Fibroblast of lung (primary cell): ENCODE data around the gene FERMT1. TPM values are rescaled to one million over a fixed set of nuclear protein-coding genes. Genes with fewer than 3 reads are reported as not detected.

ENCODE experiments used
- DNase-seq, 2 donors: peaks; one replicate each; pipeline versions ENCODE4 v3.0.0 to v3.0.0-alpha.2; 2010; ENCODE audit warnings: low read depth in 2 of 2
- H2AFZ ChIP-seq: 2 replicates; pipeline ENCODE4 v1.5.1; 2012; ENCODE audit warnings: low read length, control low read depth, inconsistent platforms
- H3K27ac ChIP-seq: 2 replicates; pipeline ENCODE4 v1.5.1; 2011; ENCODE audit warnings: low read length, control low read depth; ENCODE audit not compliant: insufficient read depth
- H3K27me3 ChIP-seq: 2 replicates; pipeline ENCODE4 v1.5.1; 2011; ENCODE audit warnings: mild to moderate bottlenecking, low read length; ENCODE audit not compliant: control insufficient read depth, insufficient read depth
- H3K36me3 ChIP-seq: 2 replicates; pipeline ENCODE4 v1.5.1; 2011; ENCODE audit warnings: low read length; ENCODE audit not compliant: control insufficient read depth, insufficient read depth
- H3K4me1 ChIP-seq: 2 replicates; pipeline ENCODE4 v1.5.1; 2011; ENCODE audit warnings: low read length; ENCODE audit not compliant: control insufficient read depth, insufficient read depth; ENCODE audit errors: extremely low read depth
- H3K4me2 ChIP-seq: 2 replicates; pipeline ENCODE4 v1.5.1; 2011; ENCODE audit warnings: low read length, control low read depth; ENCODE audit not compliant: insufficient read depth; ENCODE audit errors: extremely low read depth
- H3K4me3 ChIP-seq, 4 experiments: fragments of 200-600 bp in 1 of 4; sonication (generic) in 1 of 4; replicated peaks in 1 of 4; 2 replicates each; pipeline ENCODE4 v1.5.1; 2011 to 2016; ENCODE audit warnings: low read length in 4 of 4, low read depth in 3 of 4, mild to moderate bottlenecking in 3 of 4, control low read depth in 2 of 4, inconsistent platforms in 1 of 4, mixed read lengths in 1 of 4; ENCODE audit not compliant: insufficient read depth in 1 of 4; ENCODE audit errors: control extremely low read depth in 1 of 4
- H3K79me2 ChIP-seq: 2 replicates; pipeline ENCODE4 v1.5.1; 2012; ENCODE audit warnings: mild to moderate bottlenecking, low read length, inconsistent platforms; ENCODE audit not compliant: control insufficient read depth, insufficient read depth
- H3K9ac ChIP-seq: 2 replicates; pipeline ENCODE4 v1.5.1; 2011; ENCODE audit warnings: mild to moderate bottlenecking, low read length, control low read depth; ENCODE audit not compliant: insufficient read depth
- H3K9me3 ChIP-seq: 2 replicates; pipeline ENCODE4 v1.5.1; 2012; ENCODE audit warnings: low read depth, low read length; ENCODE audit not compliant: control insufficient read depth, insufficient read depth
- H4K20me1 ChIP-seq: 2 replicates; pipeline ENCODE4 v1.5.1; 2011; ENCODE audit warnings: low read length; ENCODE audit not compliant: control insufficient read depth, insufficient read depth; ENCODE audit errors: extremely low read depth
- CTCF ChIP-seq, 2 donors: IDR thresholded peaks in 1 of 2; conservative IDR thresholded peaks in 1 of 2; 1 replicate in 1 of 2; 2 replicates in 1 of 2; pipeline ENCODE4 v1.5.1; 2011 to 2012; ENCODE audit warnings: low read length in 2 of 2, control low read depth in 1 of 2, inconsistent platforms in 1 of 2, low read depth in 1 of 2, mild to moderate bottlenecking in 1 of 2
- EZH2 ChIP-seq: IDR thresholded peaks from 2 replicates; pipeline ENCODE4 v1.5.1; 2012; ENCODE audit warnings: low read length, control low read depth, mild to moderate bottlenecking; ENCODE audit errors: missing control alignments
- polyA plus RNA-seq, 2 donors: library from polyadenylated mRNA; depleted of rRNA in 1 of 2; stranded (reverse) in 1 of 2; unstranded in 1 of 2; fragments of >200 nt; gene quantifications; 2 replicates each; pipeline ENCODE4 v1.2.1, GENCODE V29; 2011 to 2012; ENCODE audit warnings: missing spikeins in 1 of 2
- total RNA-seq: library from RNA; depleted of rRNA; stranded (reverse); fragments of >200 nt; gene quantifications from 2 replicates; pipeline ENCODE4 v1.2.1, GENCODE V29; 2014

Gene FERMT1
- total and polyA plus RNA-seq, 2 donors (not counting 1 experiment from before 2014, with no cell fraction given): 6.8 to 8.1 TPM

- Histone ChIP-seq H2AFZ (no peak overlapping the region), H3K4me3 (no peak overlapping the region), H3K4me2 (no peak overlapping the region), H4K20me1 (no peaks in the 10 kb centered on the region), H3K9me3 (no peaks in the 10 kb centered on the region), H3K36me3 (no peaks in the 10 kb centered on the region), H3K27ac (no peak overlapping the region), H3K4me1 (no peaks in the 10 kb centered on the region), H3K9ac (no peak overlapping the region), H3K27me3 (no peaks in the 10 kb centered on the region), H3K79me2 (no peaks in the 10 kb centered on the region)
- no peak for TF ChIP-seq EZH2
- TF ChIP-seq CTCF (conservative IDR thresholded peaks at IDR 0.05 in 1 of 2, IDR thresholded peaks at IDR 0.05 in 1 of 2; ENCODE audit: low read depth in 1 of 2, low read length in 2 of 2): no peak
- peak in 1 of 2 donors; percentile 41 for DNase-seq
Observed at GRCh38 chr20:6079016-6079415, 43.8 kb downstream of the FERMT1 start.

- TF ChIP-seq CTCF (conservative IDR thresholded peaks at IDR 0.05 in 1 of 2, IDR thresholded peaks at IDR 0.05 in 1 of 2; ENCODE audit: low read depth in 1 of 2, low read length in 2 of 2) (no peak), EZH2 (no peak)
- no peak overlapping the region for H3K9ac ChIP-seq
- H3K4me3 ChIP-seq: no peak overlapping the region
- H3K9me3 ChIP-seq: no peaks in the 10 kb centered on the region
- H2AFZ ChIP-seq: no peak overlapping the region
- no peaks in the 10 kb centered on the region for H3K4me1 ChIP-seq
- no peaks in the 10 kb centered on the region for H3K36me3 ChIP-seq
- H3K27ac ChIP-seq: no peak overlapping the region
- no peaks in the 10 kb centered on the region for H4K20me1 ChIP-seq
- peak; percentile 10 to 52 for DNase-seq
- H3K4me2 ChIP-seq: no peak overlapping the region
- H3K27me3 ChIP-seq: no peaks in the 10 kb centered on the region
- no peaks in the 10 kb centered on the region for H3K79me2 ChIP-seq
Observed at GRCh38 chr20:6075428-6076219, 47.2 kb downstream of the FERMT1 start.

- Histone ChIP-seq H3K27me3 (no peaks in the 10 kb centered on the region), H3K9ac (no peak overlapping the region), H3K4me2 (no peak overlapping the region), H3K4me3 (no peak overlapping the region), H2AFZ (no peak overlapping the region), H3K36me3 (no peaks in the 10 kb centered on the region), H4K20me1 (no peaks in the 10 kb centered on the region), H3K79me2 (no peaks in the 10 kb centered on the region), H3K9me3 (no peaks in the 10 kb centered on the region), H3K27ac (no peak overlapping the region), H3K4me1 (no peaks in the 10 kb centered on the region)
- TF ChIP-seq EZH2 (no peak), CTCF (conservative IDR thresholded peaks at IDR 0.05 in 1 of 2, IDR thresholded peaks at IDR 0.05 in 1 of 2; ENCODE audit: low read depth in 1 of 2, low read length in 2 of 2) (no peak)
- no peak for DNase-seq
Observed at GRCh38 chr20:6074784-6075183, 48.0 kb downstream of the FERMT1 start.
